ENCODE results near the gene KLK14. TPM values are rescaled to one million over a fixed set of nuclear protein-coding genes. Genes with fewer than 3 reads are reported as not detected.
A peak's percentile ranks its signal among the peaks of the same experiment; 100 is the strongest.

Gene KLK14
- total RNA-seq (ENCODE audit: unreplicated experiment): 1.5 TPM
- long read RNA-seq: 0 reads

DNA sequence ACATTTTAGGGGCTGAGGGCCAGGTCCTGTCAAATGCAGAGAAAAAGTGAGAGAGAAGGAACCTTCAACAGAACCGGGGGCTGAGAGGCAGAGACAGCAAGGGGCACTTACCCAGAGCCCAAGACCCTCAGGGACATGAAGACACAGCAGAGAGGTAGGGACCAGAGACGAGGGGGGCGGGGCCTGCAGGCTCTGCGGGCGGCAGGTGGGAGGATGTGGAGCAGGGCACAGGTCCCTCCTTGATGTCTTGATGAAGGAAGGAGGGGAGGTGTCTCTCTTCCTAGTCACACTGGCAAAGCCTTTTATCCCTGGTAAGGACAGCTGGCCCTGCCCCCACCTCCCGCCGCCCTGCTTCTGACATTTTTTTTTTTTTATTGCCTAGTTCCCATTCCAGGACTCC lies at the start of gene KLK14:
KLK14 (minus strand) TSS at position 277 of the 400 bp plus-strand sequence; CDS start at position 4, 273 bp downstream.
- Mint-ChIP-seq H3K4me3 (ENCODE audit: unreplicated experiment) (no peak within 1 kb of the TSS), H3K9me3 (ENCODE audit: unreplicated experiment) (peaks cover 5% of the 10 kb centered on the region), H3K4me1 (ENCODE audit: low read depth, unreplicated experiment) (no peaks in the 10 kb centered on the region), H3K27ac (ENCODE audit: unreplicated experiment) (no peak within 1 kb of the TSS), H3K27me3 (ENCODE audit: unreplicated experiment) (peaks cover 4% of the 10 kb centered on the region), H3K36me3 (ENCODE audit: unreplicated experiment) (peaks cover 6% of the 10 kb centered on the region)
- DNase-seq: no peak
- TF ChIP-seq CTCF (IDR thresholded peaks at IDR 0.05; ENCODE audit: partially characterized antibody, unreplicated experiment): no peak

GRCh38 chr19:51131780-51132680 lies 49.3 kb upstream of the KLK14 start:
- Mint-ChIP-seq H3K4me3 (ENCODE audit: unreplicated experiment) (peak overlapping the region; percentile 71), H3K4me1 (ENCODE audit: low read depth, unreplicated experiment) (peaks cover 16% of the 10 kb centered on the region), H3K27ac (ENCODE audit: unreplicated experiment) (peak overlapping the region; percentile 94)

GRCh38 chr19:51129716-51130115 lies 47.0 kb upstream of the KLK14 start:
- Mint-ChIP-seq H3K27me3 (ENCODE audit: unreplicated experiment) (peaks cover 7% of the 10 kb centered on the region), H3K27ac (ENCODE audit: unreplicated experiment) (no peak overlapping the region), H3K4me3 (ENCODE audit: unreplicated experiment) (no peak overlapping the region), H3K9me3 (ENCODE audit: unreplicated experiment) (peaks cover 11% of the 10 kb centered on the region), H3K4me1 (ENCODE audit: low read depth, unreplicated experiment) (peaks cover 19% of the 10 kb centered on the region), H3K36me3 (ENCODE audit: unreplicated experiment) (no peaks in the 10 kb centered on the region)
- no peak for TF ChIP-seq CTCF (IDR thresholded peaks at IDR 0.05; ENCODE audit: partially characterized antibody, unreplicated experiment)
- DNase-seq: no peak

More at GRCh38 chr19:51131780-51132680, 49.3 kb upstream of the KLK14 start:
- peak; percentile 69 for DNase-seq
- H3K9me3 Mint-ChIP-seq (ENCODE audit: unreplicated experiment): peaks cover 11% of the 10 kb centered on the region
- TF ChIP-seq CTCF (IDR thresholded peaks at IDR 0.05; ENCODE audit: partially characterized antibody, unreplicated experiment): no peak
- H3K27me3 Mint-ChIP-seq (ENCODE audit: unreplicated experiment): peaks cover 4% of the 10 kb centered on the region
- peaks cover 5% of the 10 kb centered on the region for H3K36me3 Mint-ChIP-seq (ENCODE audit: unreplicated experiment)

DNA sequence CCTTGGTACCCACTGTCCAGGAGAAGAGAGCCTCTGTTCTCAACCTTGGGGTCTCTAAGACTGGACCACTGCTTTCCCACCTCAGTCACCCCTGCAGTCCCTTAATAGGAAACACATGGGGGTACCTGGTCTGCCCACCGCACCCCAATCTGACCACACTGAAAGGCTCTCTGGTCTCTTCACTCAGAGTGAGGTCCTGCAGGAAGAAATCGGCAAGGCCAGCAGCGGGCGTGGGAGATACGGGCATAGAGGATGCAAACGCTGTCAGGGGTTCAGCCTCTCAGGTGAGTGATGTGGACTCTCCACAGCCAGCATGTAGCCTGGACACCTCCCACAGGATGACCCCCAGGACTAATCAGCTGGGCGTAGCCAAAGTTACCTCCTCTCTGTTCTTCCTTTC lies 45.5 kb upstream of the KLK14 start:
- H3K4me1 Mint-ChIP-seq (ENCODE audit: low read depth, unreplicated experiment): peaks cover 23% of the 10 kb centered on the region
- no peak for DNase-seq
- peaks cover 11% of the 10 kb centered on the region for H3K9me3 Mint-ChIP-seq (ENCODE audit: unreplicated experiment)
- H3K27ac Mint-ChIP-seq (ENCODE audit: unreplicated experiment): no peak overlapping the region
- peaks cover 9% of the 10 kb centered on the region for H3K27me3 Mint-ChIP-seq (ENCODE audit: unreplicated experiment)
- no peak for TF ChIP-seq CTCF (IDR thresholded peaks at IDR 0.05; ENCODE audit: partially characterized antibody, unreplicated experiment)
- no peak overlapping the region for H3K4me3 Mint-ChIP-seq (ENCODE audit: unreplicated experiment)
- no peaks in the 10 kb centered on the region for H3K36me3 Mint-ChIP-seq (ENCODE audit: unreplicated experiment)

DNA sequence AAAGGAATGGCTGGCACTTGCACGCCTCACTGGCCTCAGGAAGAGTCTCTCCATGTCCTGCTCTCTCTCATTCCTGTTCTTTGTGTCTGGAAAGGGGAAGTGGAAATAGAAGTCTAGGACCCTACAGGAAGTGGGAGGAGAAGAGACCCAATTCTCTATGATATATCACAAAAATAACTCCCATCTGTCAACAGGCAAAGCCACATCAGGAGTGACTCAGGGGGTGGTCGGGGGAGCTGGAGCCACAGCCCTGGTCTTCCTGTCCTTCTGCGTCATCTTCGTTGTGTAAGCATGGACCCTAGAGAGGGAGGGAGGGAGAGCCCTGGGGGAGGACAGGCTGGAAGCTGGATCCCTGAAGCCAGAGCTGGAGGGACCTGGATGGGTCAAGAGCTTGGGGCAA lies 45.1 kb upstream of the KLK14 start:
- Mint-ChIP-seq H3K27me3 (ENCODE audit: unreplicated experiment) (peaks cover 9% of the 10 kb centered on the region), H3K4me1 (ENCODE audit: low read depth, unreplicated experiment) (peaks cover 24% of the 10 kb centered on the region), H3K27ac (ENCODE audit: unreplicated experiment) (no peak overlapping the region), H3K4me3 (ENCODE audit: unreplicated experiment) (no peak overlapping the region), H3K9me3 (ENCODE audit: unreplicated experiment) (peaks cover 11% of the 10 kb centered on the region), H3K36me3 (ENCODE audit: unreplicated experiment) (no peaks in the 10 kb centered on the region)
- TF ChIP-seq CTCF (IDR thresholded peaks at IDR 0.05; ENCODE audit: partially characterized antibody, unreplicated experiment): no peak
- DNase-seq: no peak
